Kidney (tissue), 14 donors: ENCODE data around the gene COLEC12. TPM values are rescaled to one million over a fixed set of nuclear protein-coding genes. Genes with fewer than 3 reads are reported as not detected.

Experiments
- DNase-seq, 5 donors: peaks; one replicate each; pipeline ENCODE4 v3.0.0-alpha.2; 2013 to 2020
- FAIRE-seq: peaks from 2 replicates; lab custom pipeline; 2012; peaks lifted over from hg19 to GRCh38; lab: Jason Lieb, UNC
- H3K27ac ChIP-seq, 2 donors: one replicate each; pipeline ENCODE4 v1.7.0; 2013; ENCODE audit warnings: low read depth in 2 of 2, low read length in 2 of 2, inconsistent platforms in 1 of 2
- H3K27me3 ChIP-seq: one replicate; pipeline ENCODE4 v1.7.1; 2013; ENCODE audit warnings: low read length, inconsistent platforms; ENCODE audit not compliant: control insufficient read depth, insufficient read depth
- H3K36me3 ChIP-seq, 3 donors: one replicate each; pipeline versions ENCODE4 v1.7.0 to v1.7.1; 2013; ENCODE audit warnings: low read length in 3 of 3, control low read depth in 1 of 3, inconsistent platforms in 1 of 3; ENCODE audit not compliant: insufficient read depth in 3 of 3, control insufficient read depth in 2 of 3
- H3K4me1 ChIP-seq, 3 donors: one replicate each; pipeline versions ENCODE4 v1.7.0 to v1.7.1; 2013; ENCODE audit warnings: low read length in 3 of 3, inconsistent platforms in 1 of 3, low read depth in 1 of 3; ENCODE audit not compliant: control insufficient read depth in 2 of 3, insufficient read depth in 2 of 3
- H3K4me3 ChIP-seq, 3 donors: one replicate each; pipeline versions ENCODE4 v1.7.0 to v1.8.1; 2013; ENCODE audit warnings: low read length in 3 of 3, control low read depth in 1 of 3, inconsistent platforms in 1 of 3
- H3K9ac ChIP-seq, 3 donors: one replicate each; pipeline versions ENCODE4 v1.7.0 to v1.7.1; 2013; ENCODE audit warnings: low read length in 3 of 3, control low read depth in 1 of 3, inconsistent platforms in 1 of 3
- H3K9me3 ChIP-seq, 3 donors: one replicate each; pipeline versions ENCODE4 v1.7.0 to v1.7.1; 2013; ENCODE audit warnings: low read length in 3 of 3, control low read depth in 1 of 3, inconsistent platforms in 1 of 3; ENCODE audit not compliant: control insufficient read depth in 2 of 3, insufficient read depth in 1 of 3
- intact Hi-C: fragments of 100-400 bp; cut with DNase I; formaldehyde crosslinking; loops from one replicate; pipeline ENCODE4 v1.11.1; 2022
- polyA plus RNA-seq: library from polyadenylated mRNA; stranded (reverse); fragments of 350-450 nt; fragmentation: Illumina TruSeq; extraction: RNeasy Lipid Tissue Mini Kit (QIAGEN cat#74804); gene quantifications from one replicate; pipeline ENCODE4 v1.2.3, GENCODE V29; 2014; ENCODE audit warnings: low read depth, low replicate concordance; ENCODE audit not compliant: insufficient read depth
- total RNA-seq: library from RNA; stranded (reverse); fragmentation: NEBNext Ultra II Directional; extraction: Animal tissue kit (Norgen Biotek cat#: 25700); gene quantifications from one replicate; pipeline ENCODE4 v1.2.1, GENCODE V29; 2021
- TF ChIP-seq, protein P1 (sequence below): IDR thresholded peaks from 3 replicates; pipeline ENCODE4 v1.5.1; 2012; ENCODE audit warnings: mild to moderate bottlenecking, moderate library complexity, borderline replicate concordance; ENCODE audit not compliant: insufficient read depth; ENCODE audit errors: extremely low read depth
- donor health status: control.
- donor health status: control.
- donor health status: control.
- donor health status: control.
- donor health status: control.
- donor health status: DM: yes; HTN: yes; CAD: no.
- donor health status: Normal renal cell carcinoma (clear cell type).

COLEC12 gene
- total and polyA plus RNA-seq, 2 donors from 2014 or later: 1.3 to 7.4 TPM

DNA sequence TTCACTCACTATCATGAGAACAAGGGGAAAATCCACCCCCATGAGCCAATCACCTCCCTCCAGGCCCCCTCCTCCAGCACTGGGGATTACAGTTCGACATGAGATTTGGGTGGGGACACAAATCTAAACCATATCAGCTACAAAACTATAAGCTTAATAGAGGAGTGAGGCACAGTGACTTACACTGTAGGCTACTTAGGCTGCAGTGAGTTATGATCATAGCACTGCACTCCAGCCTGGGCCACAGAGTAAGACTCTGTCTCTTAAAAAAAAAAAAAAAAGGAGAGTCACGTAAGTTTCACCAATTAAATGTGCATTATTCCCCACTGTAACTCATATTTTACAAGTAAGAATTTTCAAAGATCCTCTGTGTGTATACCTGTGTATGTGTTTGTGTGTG, 26.2 kb upstream of the COLEC12 start:
- intact Hi-C loops: no loop called here
- no peaks in the 10 kb centered on the region for H3K27me3 ChIP-seq
- no peaks in the 10 kb centered on the region for H3K36me3 ChIP-seq
- H3K4me3 ChIP-seq: no peak overlapping the region
- no peak overlapping the region for H3K27ac ChIP-seq
- no peaks in the 10 kb centered on the region for H3K9me3 ChIP-seq
- no peak for DNase-seq
- H3K9ac ChIP-seq: no peak overlapping the region
- no peaks in the 10 kb centered on the region for H3K4me1 ChIP-seq
- TF ChIP-seq, protein P1, sequence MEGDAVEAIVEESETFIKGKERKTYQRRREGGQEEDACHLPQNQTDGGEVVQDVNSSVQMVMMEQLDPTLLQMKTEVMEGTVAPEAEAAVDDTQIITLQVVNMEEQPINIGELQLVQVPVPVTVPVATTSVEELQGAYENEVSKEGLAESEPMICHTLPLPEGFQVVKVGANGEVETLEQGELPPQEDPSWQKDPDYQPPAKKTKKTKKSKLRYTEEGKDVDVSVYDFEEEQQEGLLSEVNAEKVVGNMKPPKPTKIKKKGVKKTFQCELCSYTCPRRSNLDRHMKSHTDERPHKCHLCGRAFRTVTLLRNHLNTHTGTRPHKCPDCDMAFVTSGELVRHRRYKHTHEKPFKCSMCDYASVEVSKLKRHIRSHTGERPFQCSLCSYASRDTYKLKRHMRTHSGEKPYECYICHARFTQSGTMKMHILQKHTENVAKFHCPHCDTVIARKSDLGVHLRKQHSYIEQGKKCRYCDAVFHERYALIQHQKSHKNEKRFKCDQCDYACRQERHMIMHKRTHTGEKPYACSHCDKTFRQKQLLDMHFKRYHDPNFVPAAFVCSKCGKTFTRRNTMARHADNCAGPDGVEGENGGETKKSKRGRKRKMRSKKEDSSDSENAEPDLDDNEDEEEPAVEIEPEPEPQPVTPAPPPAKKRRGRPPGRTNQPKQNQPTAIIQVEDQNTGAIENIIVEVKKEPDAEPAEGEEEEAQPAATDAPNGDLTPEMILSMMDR: no peak
- FAIRE-seq: no peak

DNA sequence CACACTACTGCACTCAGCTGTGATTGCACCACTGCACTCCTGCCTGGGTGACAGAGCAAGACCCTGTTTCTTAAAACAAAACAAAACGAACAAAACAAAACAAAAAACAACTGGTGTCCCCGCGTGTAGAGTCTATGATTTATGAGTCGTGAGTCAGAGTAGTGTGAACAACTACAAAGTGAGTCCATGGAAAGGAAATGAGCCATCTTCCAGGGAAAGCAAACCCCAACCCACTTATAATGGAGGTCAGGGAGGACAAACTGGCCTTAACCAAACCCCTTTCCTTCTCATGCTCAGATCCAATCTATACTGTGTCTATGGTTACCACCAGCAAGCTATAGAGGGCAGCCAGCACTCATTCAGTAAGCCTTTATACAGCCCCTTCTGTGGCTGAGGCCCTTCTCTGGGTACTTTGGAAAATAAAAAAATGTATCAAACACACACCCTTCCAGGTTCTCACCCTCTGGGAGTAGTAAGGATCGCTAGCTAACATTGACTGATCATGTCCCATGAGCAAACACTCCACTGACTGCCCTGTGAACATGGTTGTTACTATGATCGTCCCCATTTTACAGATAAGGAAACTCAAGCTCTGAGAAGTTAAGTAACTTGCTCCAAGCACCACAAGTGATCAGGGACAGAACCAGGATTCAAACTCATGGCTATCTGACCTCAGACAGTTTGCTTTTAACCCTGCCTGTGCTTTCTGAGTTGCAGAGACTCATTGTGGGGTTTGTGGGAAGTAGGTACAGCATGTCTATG, 24.7 kb upstream of the COLEC12 start:
- TF ChIP-seq, protein P1: no peak
- no peaks in the 10 kb centered on the region for H3K27me3 ChIP-seq
- no peak overlapping the region for H3K9ac ChIP-seq
- H3K4me1 ChIP-seq: no peaks in the 10 kb centered on the region
- FAIRE-seq (no peak), DNase-seq (peak in 3 of 5 donors; percentile 40 to 71 (median 68))
- intact Hi-C loops: no loop called here
- H3K27ac ChIP-seq: no peak overlapping the region
- H3K9me3 ChIP-seq: no peaks in the 10 kb centered on the region
- H3K36me3 ChIP-seq: no peaks in the 10 kb centered on the region
- H3K4me3 ChIP-seq: no peak overlapping the region

DNA sequence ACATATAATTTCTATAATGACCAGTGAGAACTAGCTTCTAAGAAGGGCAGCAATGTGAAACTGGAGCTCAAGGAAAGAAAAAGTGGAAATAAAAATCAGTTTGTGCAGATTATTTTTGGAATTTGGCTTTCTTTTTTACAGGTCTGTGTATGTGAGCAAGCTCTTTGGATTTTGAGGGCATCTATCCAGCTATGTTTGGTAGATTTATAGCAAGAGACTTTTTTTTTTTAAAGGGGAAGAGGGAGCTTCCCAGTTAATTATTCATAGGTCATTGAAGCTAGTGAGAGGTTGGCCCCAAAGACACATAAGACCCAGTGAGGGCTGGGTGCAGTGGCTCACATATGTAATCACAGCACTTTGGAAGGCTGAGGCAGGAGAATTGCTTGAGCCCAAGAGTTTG, 24.0 kb upstream of the COLEC12 start:
- H3K27ac ChIP-seq: no peak overlapping the region
- peak in 3 of 5 donors; percentile 27 to 68 (median 63) for DNase-seq

More for the DNA sequence above, 24.0 kb upstream of the COLEC12 start:
- Histone ChIP-seq H3K4me1 (no peaks in the 10 kb centered on the region), H3K9ac (no peak overlapping the region), H3K27me3 (no peaks in the 10 kb centered on the region), H3K4me3 (no peak overlapping the region), H3K36me3 (no peaks in the 10 kb centered on the region), H3K9me3 (no peaks in the 10 kb centered on the region)
- no peak for FAIRE-seq
- intact Hi-C loops: no loop called here
- TF ChIP-seq, protein P1: no peak
